Medulla oblongata (tissue), 1 donor: ENCODE data around the gene PRELP.
"Not testable (repeated sequence)": the region's sequence is repeated elsewhere in the genome, so short reads cannot be mapped to it uniquely, and the experiment has no call there.

Experiments used
- DNase-seq: peaks from one replicate; pipeline ENCODE4 v3.0.0-alpha.2; 2015; ENCODE audit errors: extremely low spot score

PRELP gene

GRCh38 chr1:203475012-203475981 is at the start of gene PRELP:
Gene PRELP (plus strand): TSS chr1:203475806. CDS start chr1:203483185, 7,379 bp downstream.
- DNase-seq = peak; percentile 72

DNA sequence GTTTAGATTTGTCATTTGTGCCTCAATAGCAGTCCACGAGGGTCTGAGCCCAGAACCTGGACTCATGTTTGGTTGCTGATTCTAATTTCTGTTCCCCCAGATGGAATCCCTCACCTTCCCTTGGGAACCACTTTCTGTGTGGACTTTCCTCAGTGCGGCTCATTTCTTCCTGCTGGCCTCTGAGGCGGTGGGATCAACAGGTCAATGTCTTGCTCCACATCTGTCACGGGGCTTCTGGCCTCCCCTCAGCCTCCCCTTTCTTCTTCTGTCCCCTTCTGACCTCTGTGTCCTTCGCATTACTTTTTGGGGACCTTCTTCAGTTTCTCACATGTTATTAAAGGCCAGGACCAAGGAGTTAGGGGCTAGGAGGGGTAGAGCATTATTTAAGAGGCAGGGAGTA is 49.2 kb upstream of the PRELP start:
- DNase-seq = no peak

GRCh38 chr1:203426870-203427269 is 48.7 kb upstream of the PRELP start:
- DNase-seq = no peak

DNA sequence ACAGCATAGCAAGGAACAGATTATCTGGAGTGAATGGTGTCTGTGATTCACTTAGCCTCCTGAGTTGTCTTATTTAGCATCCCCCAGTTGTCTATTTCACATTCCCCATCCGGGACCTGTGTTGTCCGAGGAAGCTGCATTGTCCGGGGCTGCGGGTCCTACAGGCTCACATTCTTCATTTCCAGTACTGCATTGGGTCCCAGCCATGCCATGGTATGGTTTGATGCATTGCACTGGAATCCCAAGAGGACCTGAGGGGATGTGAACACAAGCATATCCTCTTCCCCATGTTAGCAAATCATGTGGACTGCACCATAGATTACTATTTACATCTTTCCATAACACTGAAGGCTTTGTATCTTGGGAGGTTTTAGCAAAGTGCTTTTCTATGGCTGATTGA is 48.2 kb upstream of the PRELP start:
- no peak for DNase-seq

GRCh38 chr1:203428981-203429599 is 46.5 kb upstream of the PRELP start:
- DNase-seq = no peak

DNA sequence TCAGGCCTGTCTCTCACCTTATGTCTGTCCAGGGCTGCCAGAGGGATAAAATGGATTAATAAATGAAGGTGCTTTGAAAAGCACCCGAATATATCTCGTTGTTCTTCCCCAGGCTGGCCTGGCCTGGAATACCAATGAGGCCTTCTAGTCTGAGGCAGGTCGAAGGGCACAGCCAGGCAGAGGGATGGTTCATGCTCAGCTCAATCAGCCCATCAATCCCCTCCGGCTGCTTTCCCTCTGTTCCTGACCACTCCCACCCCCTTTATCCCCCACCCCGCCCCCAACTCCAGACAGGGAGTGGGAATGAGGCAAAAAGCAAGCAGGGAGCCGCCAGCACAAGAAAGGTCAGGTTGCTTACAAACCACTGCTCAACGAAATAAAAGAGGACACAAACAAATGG is 40.0 kb upstream of the PRELP start:
- DNase-seq = no peak

DNA sequence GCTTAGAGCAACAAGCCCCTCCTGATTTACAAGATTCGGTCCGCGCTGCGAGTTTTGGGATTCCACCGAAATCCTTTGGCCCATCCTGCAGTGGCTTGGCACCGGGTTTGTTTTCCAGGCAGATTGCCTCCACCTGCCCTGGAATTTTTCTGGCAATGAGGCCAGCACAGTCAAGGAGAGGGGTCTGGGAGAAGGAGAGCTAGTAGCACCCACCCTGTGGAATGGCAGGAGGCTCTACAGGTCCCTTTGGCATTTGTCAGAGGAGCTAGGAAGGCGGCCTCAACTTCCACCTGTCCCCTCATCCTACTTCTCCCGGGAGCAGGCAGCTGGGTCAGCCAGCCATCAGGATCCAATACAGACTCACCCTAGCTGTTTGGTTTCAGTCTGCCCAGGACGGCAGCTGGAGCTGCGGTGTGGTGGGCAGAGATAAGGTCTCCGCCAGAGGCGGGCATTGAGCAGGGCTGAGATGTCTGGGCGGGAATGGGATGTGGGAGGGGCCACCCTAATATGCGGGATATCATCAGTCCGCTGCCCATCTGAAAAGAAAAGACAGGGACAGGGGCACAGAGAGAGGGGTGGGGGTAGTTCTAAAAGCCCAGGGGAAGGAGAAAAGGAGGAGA is 37.8 kb upstream of the PRELP start:
- DNase-seq = no peak

DNA sequence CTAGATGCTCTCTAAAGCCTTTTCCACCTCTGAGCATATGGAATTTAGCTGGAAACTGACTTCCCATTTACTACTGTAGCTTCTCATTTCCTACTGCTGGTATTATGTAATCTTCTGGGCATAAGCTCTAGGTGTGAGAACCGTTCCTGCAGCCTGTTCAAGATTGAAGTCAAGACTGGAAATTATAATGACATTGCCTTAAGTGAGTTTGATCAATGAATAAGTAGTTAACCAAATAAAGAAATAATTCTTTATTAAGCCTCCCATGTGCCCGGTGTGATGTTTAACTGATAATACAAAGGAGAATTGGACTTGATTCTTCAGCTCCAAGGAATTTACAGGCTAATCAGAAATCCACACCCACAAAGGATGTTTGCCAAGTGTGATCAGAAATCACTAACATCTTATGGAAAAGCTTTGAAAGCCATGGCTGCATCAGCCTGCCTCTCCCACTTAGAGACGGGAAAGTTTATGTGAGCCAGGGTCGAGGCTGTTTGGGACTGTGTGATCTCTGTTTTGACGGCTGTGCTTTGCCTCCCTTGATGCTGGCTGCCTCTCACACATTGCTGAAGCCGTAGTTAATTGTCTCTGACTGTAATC is 36.4 kb upstream of the PRELP start:
- no peak for DNase-seq

DNA sequence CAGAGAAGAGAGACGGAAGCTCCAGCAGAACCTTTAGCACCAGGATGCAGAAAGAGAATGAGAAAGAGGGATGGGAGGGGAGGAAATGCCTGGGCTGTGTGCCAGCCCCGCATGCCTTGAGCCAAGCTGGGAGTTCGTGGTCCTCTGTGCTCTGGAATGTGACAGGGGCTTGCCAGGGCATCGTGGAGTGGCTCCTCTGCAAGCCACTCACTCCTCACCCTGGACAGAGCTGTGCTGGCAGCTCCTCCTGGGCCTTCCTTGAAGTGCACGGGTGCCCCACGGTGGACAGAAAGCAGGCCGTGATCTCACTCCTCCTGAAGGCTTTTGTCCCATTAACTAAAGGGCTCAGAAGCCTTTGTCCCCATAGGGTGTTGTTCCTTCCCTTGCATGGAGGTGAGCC is 34.8 kb upstream of the PRELP start:
- DNase-seq = peak; percentile 81

DNA sequence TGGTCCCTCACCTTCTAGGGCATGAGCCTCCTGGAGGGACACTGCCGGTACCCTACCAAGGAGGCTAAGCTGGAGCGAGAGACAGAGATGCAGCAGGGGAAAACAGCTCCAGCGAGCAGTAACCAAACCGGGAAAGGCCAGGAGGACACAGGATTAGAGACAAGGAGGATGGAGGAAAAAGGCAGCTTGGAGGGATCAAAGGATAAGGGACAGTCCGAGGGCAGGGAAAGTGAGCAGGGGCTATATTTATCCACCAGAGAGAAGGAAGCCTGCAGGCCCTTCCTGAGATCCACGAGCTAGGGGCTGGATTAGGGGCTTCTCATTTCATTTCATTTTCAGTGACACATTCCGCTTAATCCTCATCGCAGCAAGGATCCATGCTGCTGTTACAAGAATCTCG is 33.8 kb upstream of the PRELP start:
- DNase-seq = no peak

- DNase-seq = no peak
Observed at GRCh38 chr1:203442821-203443220, 32.8 kb upstream of the PRELP start.

DNA sequence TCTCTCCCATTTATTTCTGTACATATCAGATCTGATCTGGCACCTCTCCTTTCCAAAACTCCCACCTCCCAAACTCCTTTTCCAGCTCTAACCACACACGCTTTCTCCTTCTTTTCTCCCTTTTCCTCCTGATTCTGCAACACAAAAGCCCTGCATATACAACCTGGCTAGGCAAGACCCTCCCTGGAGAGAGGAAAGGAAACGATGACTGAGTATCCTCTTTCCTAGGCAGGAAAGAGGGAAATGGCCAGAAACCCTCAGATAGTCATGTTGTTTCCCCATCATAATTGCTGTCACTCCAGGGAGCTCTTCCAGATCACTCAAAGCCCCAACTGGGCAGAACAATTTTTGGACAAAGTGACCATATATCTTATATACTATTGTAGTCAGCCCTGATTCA is 32.3 kb upstream of the PRELP start:
- no peak for DNase-seq

DNA sequence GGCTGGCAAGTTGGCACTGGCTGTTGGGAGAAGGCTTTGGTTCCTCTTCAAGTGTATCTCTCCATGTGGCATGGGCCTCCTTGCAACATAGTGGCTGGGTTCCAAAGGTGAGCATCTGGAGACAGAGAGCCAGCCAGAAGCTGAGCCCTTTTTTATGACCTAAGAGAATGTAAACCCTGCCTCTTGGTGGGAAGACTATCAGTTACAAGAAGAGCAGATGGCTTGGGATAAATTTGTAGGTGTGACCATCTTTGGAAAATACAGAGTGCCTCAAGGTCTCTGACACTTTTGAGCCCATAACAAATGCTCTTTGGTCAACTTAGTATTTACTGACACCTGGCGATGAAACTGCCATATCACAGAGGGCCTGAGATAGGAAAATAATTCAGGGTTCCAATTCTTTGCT is 31.4 kb upstream of the PRELP start:
- no peak for DNase-seq

GRCh38 chr1:203447151-203447550 is 28.5 kb upstream of the PRELP start:
- DNase-seq = peak; percentile 26

GRCh38 chr1:203447598-203447997 is 28.0 kb upstream of the PRELP start:
- DNase-seq = not testable (repeated sequence)

GRCh38 chr1:203448521-203449061 is 27.0 kb upstream of the PRELP start:
- DNase-seq = no peak

DNA sequence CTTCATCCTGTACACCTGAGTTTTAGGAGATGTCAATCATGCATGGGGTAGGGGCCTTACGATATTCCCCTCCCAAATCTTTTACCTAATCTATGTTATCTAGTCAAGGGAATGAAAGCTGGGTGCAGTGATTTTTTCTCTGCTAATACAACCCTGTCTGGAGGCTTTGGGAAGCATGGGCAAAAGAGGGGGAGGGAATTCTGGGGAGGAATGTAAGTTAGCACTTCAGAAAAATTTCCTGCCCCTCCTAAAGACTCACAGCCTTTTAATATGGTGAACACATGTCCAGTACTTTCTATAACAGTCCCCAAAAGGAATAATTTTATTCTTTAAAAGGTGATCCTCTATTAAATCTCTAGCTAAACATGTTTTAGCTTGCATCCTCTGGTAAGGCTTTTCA is 25.6 kb upstream of the PRELP start:
- no peak for DNase-seq

GRCh38 chr1:203450479-203451149 is 25.0 kb upstream of the PRELP start:
- no peak for DNase-seq

DNA sequence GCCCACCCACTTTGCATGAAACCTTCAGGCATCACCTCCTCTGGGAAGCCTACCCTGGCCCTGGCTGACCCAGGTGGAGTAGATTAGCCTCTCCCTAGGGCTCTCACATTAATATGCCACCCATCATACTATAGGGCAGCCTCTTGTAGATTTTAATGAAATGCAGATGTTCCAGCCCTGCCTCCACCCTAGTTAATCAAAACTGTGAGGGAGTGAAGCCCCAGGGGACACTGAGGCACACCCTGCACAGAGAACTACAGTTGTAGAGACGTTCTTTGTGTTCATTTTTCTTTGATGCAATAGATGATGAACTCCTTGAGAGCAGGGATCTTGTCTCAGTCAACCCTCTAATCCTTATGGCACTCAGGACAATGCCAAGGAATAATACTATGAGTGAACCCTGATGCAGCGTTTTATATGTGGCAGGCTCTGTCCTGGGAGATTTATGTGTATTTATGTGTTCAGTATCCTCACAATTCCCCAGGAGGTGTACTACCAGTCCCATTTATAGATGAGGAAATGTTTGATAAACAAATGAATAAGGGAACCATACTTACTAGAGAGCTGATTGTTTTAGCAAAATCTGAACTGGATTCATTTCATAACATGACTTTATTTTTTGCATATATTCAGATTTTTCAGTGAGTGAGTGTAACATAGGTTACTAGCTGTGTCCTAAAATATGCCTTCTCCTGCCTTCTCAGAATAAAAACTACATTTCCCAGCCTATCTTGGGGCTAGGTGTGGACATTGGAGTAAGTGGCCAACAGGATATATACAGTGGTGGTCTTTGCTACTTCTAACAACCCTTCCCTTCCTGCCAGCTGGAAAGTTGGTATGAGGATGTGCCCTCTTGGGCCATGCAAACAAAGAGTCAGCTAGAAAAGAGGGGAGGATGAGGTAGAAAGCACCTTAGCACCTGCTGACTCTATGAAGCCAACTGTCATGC is 23.5 kb upstream of the PRELP start:
- DNase-seq = no peak

DNA sequence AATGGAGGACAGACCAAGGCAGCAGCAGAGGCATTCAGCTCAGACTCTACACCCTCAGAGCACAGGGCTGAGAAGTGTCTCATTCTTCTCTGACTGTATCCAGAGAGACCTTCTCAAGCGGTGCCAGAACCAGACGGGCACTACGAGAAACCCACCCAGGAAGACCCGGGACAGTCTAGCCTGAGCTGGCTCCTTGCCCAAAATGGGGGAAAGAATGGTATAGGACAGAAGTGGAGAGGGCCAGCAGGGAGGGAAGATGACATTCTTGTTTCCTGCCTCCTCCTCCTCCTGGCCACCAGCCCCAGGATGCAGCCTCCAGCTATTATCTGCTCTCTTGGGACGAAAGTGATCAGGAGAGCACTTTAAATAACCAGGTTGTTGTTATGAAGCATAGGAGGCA is 22.6 kb upstream of the PRELP start:
- DNase-seq = no peak
